H1 (cell line): Measurements from ENCODE around the gene CFAP61. TPM values are rescaled to one million over a fixed set of nuclear protein-coding genes. Genes with fewer than 3 reads are reported as not detected.

ENCODE experiments used
- CBX8 ChIP-seq: fragments of 300-800, 300-1000 bp; sonication (generic); IDR thresholded peaks from 2 replicates; pipeline ENCODE4 v1.7.1; 2016; ENCODE audit warnings: low read depth, low read length, borderline replicate concordance
- CEBPB ChIP-seq: IDR thresholded peaks from 2 replicates; pipeline ENCODE4 v1.6.1; 2012; ENCODE audit warnings: low read depth, low read length
- CHD7 ChIP-seq: fragments of 300-600 bp; sonication (generic); IDR thresholded peaks from 2 replicates; pipeline ENCODE4 v1.7.1; 2012; ENCODE audit warnings: low read length, moderate library complexity, mild to moderate bottlenecking, inconsistent platforms; ENCODE audit not compliant: insufficient replicate concordance
- NANOG ChIP-seq: IDR thresholded peaks from 2 replicates; pipeline ENCODE4 v1.6.1; 2011; ENCODE audit warnings: low read length, low read depth, mild to moderate bottlenecking, inconsistent platforms; ENCODE audit not compliant: insufficient read depth, poor library complexity, severe bottlenecking
- SP1 ChIP-seq: IDR thresholded peaks from 2 replicates; pipeline ENCODE4 v1.6.1; 2011; ENCODE audit warnings: low read depth, low read length
- polyA plus RNA-seq, 7 experiments: library from polyadenylated mRNA; depleted of rRNA in 3 of 7; stranded (reverse) in 5 of 7; unstranded in 2 of 7; fragments of >200 nt in 5 of 7; fragments of 200-250 nt in 2 of 7; gene quantifications; 1 replicate in 5 of 7; 2 replicates in 1 of 7; 4 replicates in 1 of 7; pipeline versions ENCODE4 v1.2.1 to v1.2.3, GENCODE V29; 2011 to 2013; ENCODE audit warnings: missing spikeins in 2 of 7, mixed read lengths in 2 of 7
- total RNA-seq: library from RNA; stranded (reverse); fragmentation: NEBNext Ultra II Directional; extraction: Animal tissue kit (Norgen Biotek cat#: 25700); gene quantifications from 2 replicates; pipeline ENCODE4 v1.2.1, GENCODE V29; 2021

CFAP61 gene
- total and polyA plus RNA-seq, 2 of the 8 experiments (the other 6 are each of a cell fraction or from before 2014, with no cell fraction given) = 0.29 to 0.61 TPM

- TF ChIP-seq CHD7 (no peak), CBX8 (no peak), CEBPB (no peak), SP1 (no peak), NANOG (no peak)
- TF ChIP-seq, all 59 proteins: peak for 0
These were observed 159.1 kb downstream of the CFAP61 start (continued) for GRCh38 chr20:20211274-20211987.
